Heart left ventricle (tissue), 11 donors: ENCODE data around the gene GAB3. TPM values are rescaled to one million over a fixed set of nuclear protein-coding genes. Genes with fewer than 3 reads are reported as not detected.

Experiments
- polyA plus RNA-seq, 2 donors: library from polyadenylated mRNA; stranded (reverse); fragments of 200-250 nt; gene quantifications; one replicate each; pipeline ENCODE4 v1.2.3, GENCODE V29; 2013
- total RNA-seq, 9 donors: library from RNA; depleted of rRNA in 2 of 9; stranded (reverse); fragments of >200 nt in 2 of 9; fragmentation: NEBNext Ultra II Directional in 3 of 9; extraction: Animal tissue kit (Norgen Biotek cat#: 25700) in 3 of 9; gene quantifications; one replicate each; pipeline versions ENCODE4 v1.1.0 to v1.2.4, GENCODE V29; 2016 to 2023
- donor health status: ischemic (EF 13 %, LVEDD 7.1; RV severe dilation, severe dysfunction).
- donor health status: healthy with polysubstance abuse.
- donor health status: DM: no; HTN: yes; CAD: no.
- donor health status: DM: no; HTN: no; CAD: no.
- donor health status: ischemic (EF 25% LVEDD 5.7; RV mildly dilated, moderate dysfunction).
- donor health status: healthy.
- donor health status: DM: yes; HTN: yes; CAD: no.
- donor health status: PGD.
- donor health status: nonischemic (EF 23%, LVEDD 6.1; RV moderate dilation, normal function).

The GAB3 gene
- total and polyA plus RNA-seq, 11 donors, result 7.2 to 29.0 (median 18.4) TPM

Other genes with a start within 250 kb of the GAB3 start
- gene FAM3A, start 234.8 kb downstream of the GAB3 start, total RNA-seq, result 10 to 100 TPM; 36.2 to 82.6 (median 48.6) TPM
- gene FAM3A, start 234.8 kb downstream of the GAB3 start, polyA plus RNA-seq, result 10 to 100 TPM; 66.1 to 72.2 TPM
- gene G6PD, start 204.2 kb downstream of the GAB3 start, total RNA-seq, result 10 to 100 TPM in 5 of 9 donors, 1 to 10 TPM in 4; 7.2 to 41.3 (median 11.2) TPM
- gene G6PD, start 204.2 kb downstream of the GAB3 start, polyA plus RNA-seq, result 10 to 100 TPM in 1 of 2 donors, 1 to 10 TPM in 1; 5.9 to 20.5 TPM
- gene IKBKG, start 203.5 kb downstream of the GAB3 start, total RNA-seq, result 10 to 100 TPM in 8 of 9 donors, 1 to 10 TPM in 1; 7.1 to 25.4 (median 15.3) TPM
- 10 to 100 TPM; 13.0 to 29.4 TPM for gene IKBKG, start 203.5 kb downstream of the GAB3 start, polyA plus RNA-seq
- not detected for gene CTAG1A, start 165.9 kb downstream of the GAB3 start, total RNA-seq
- not detected for gene CTAG1A, start 165.9 kb downstream of the GAB3 start, polyA plus RNA-seq
- gene CTAG1B, start 131.8 kb downstream of the GAB3 start, total RNA-seq, result not detected
- not detected for gene CTAG1B, start 131.8 kb downstream of the GAB3 start, polyA plus RNA-seq
- gene CTAG2, start 97.5 kb downstream of the GAB3 start, total RNA-seq, result under 1 TPM in 1 of 9 donors, not detected in 8; 0.61 TPM
- gene CTAG2, start 97.5 kb downstream of the GAB3 start, polyA plus RNA-seq, result not detected
- 10 to 100 TPM; 12.9 to 31.0 (median 23.6) TPM for gene DKC1, start 11.8 kb upstream of the GAB3 start, total RNA-seq
- 10 to 100 TPM; 13.7 to 31.9 TPM for gene DKC1, start 11.8 kb upstream of the GAB3 start, polyA plus RNA-seq
- gene MPP1, start 54.4 kb upstream of the GAB3 start, total RNA-seq, result 10 to 100 TPM; 17.7 to 73.2 (median 39.1) TPM
- 10 to 100 TPM; 18.5 to 20.9 TPM for gene MPP1, start 54.4 kb upstream of the GAB3 start, polyA plus RNA-seq
- under 1 TPM in 2 of 9 donors, not detected in 7; 0.29 to 0.32 TPM for gene SMIM9, start 83.6 kb upstream of the GAB3 start, total RNA-seq
- gene SMIM9, start 83.6 kb upstream of the GAB3 start, polyA plus RNA-seq, result not detected
- gene F8A1, start 135.3 kb upstream of the GAB3 start, total RNA-seq, result 10 to 100 TPM; 16.8 to 34.5 (median 21.5) TPM
- gene F8A1, start 135.3 kb upstream of the GAB3 start, polyA plus RNA-seq, result 10 to 100 TPM; 10.2 to 35.7 TPM